ENCODE measurements around the gene EHD4.

EHD4 gene

DNA sequence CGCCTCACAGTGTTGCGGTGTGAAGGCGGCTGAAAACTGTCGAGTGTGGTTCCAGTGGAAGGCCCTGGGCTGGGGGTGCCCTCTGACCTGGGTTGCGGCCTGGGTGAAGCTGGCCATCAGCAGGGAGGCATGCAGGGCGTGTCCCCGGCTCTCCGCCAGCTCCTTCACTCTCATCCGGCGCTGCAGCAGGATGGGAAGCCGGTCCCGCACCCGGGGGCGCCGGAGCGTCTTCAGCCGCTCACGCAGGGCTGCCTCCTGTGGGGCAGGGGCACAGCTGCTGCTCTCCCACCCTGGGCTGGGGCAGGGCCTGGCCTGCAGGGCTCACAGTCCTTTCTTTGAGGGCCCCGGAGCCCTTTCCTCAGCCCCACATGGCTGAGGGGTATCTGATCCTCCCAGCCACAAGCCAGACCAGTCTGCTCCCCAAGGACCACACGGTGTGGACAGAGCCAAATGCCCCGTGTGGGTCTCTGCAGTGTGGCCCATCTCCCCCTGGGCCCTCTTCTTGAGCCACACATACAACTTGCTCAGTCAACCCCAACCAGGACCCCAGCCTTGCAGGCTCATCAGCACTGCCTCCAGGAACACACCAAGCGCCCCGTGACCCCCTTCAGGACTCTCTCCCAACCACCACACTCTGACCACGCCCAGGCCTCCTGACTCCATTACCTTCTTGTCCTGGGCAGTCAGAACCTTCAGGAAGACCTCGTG, 105.3 kb downstream of the EHD4 start:
- Histone ChIP-seq H4K5ac (ENCODE audit: low read length) (no peak overlapping the region), H3K23ac (ENCODE audit: low read length) (no peak overlapping the region), H3K79me1 (ENCODE audit: low read length) (no peaks in the 10 kb centered on the region), H2BK120ac (ENCODE audit: low read depth, low read length) (no peak overlapping the region), H3K56ac (ENCODE audit: low read length) (no peak overlapping the region), H3K36me3 (ENCODE audit: control insufficient read depth, insufficient read depth, low read length) (no peaks in the 10 kb centered on the region), H2BK5ac (ENCODE audit: low read length) (no peak overlapping the region), H2BK15ac (replicated peaks; ENCODE audit: low read depth) (no peak overlapping the region), H3K18ac (ENCODE audit: low read length) (no peak overlapping the region), H3K4me2 (ENCODE audit: low read length) (no peak overlapping the region), H2AK5ac (ENCODE audit: low read length) (no peak overlapping the region), H3K9ac (ENCODE audit: low read length) (no peak overlapping the region), H3K4me3 (ENCODE audit: low read length) (no peak overlapping the region), H3K4ac (ENCODE audit: low read depth, low read length) (no peak overlapping the region), H3K4me1 (ENCODE audit: control insufficient read depth, low read depth, low read length) (no peaks in the 10 kb centered on the region), H3K27me3 (ENCODE audit: insufficient read depth, low read length, poor library complexity) (no peaks in the 10 kb centered on the region), H3K79me2 (ENCODE audit: control insufficient read depth, insufficient read depth, low read length) (no peaks in the 10 kb centered on the region), H4K8ac (ENCODE audit: low read depth, low read length) (no peak overlapping the region), H3K27ac (ENCODE audit: low read depth, low read length) (no peak overlapping the region)
- no CpG with 5 or more reads among the region's 25 CpGs for WGBS (ENCODE audit: extremely low coverage, insufficient coverage, low lambda C conversion rate)
- DNase-seq, result no peak

DNA sequence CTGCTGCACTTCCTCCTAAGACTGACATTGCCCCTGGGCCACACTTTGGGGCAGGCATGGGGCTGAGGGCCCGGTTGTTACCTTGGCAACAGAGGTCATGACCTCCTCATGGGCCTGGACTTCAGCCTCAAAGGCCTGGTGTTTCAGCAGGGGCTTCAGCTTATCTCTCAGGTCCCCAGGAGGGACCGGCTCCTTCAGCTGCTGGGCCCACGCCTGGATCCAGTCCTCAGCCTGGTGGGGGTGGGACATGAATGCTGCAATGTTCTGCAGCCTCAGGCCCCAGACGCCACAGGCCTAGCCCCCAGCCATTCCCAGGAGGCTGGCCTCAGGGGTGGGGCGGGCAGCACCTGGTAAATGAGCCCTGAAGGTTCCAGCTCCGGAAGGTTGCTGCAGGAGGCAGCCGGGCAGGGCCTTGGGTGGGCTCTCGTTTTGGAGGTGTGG, 106.1 kb downstream of the EHD4 start:
- H2AK5ac ChIP-seq (ENCODE audit: low read length), result no peak overlapping the region
- no peak overlapping the region for H4K8ac ChIP-seq (ENCODE audit: low read depth, low read length)
- DNase-seq, result peak; percentile 67
- no peaks in the 10 kb centered on the region for H3K79me2 ChIP-seq (ENCODE audit: control insufficient read depth, insufficient read depth, low read length)
- H2BK15ac ChIP-seq (replicated peaks; ENCODE audit: low read depth), result no peak overlapping the region
- no peak overlapping the region for H3K9ac ChIP-seq (ENCODE audit: low read length)
- no peak overlapping the region for H3K23ac ChIP-seq (ENCODE audit: low read length)
- H2BK120ac ChIP-seq (ENCODE audit: low read depth, low read length), result no peak overlapping the region
- H3K4ac ChIP-seq (ENCODE audit: low read depth, low read length), result no peak overlapping the region
- no peak overlapping the region for H2BK5ac ChIP-seq (ENCODE audit: low read length)
- no peak overlapping the region for H3K18ac ChIP-seq (ENCODE audit: low read length)
- H3K4me3 ChIP-seq (ENCODE audit: low read length), result no peak overlapping the region
- H3K79me1 ChIP-seq (ENCODE audit: low read length), result no peaks in the 10 kb centered on the region
- H3K4me1 ChIP-seq (ENCODE audit: control insufficient read depth, low read depth, low read length), result no peaks in the 10 kb centered on the region
- no peaks in the 10 kb centered on the region for H3K36me3 ChIP-seq (ENCODE audit: control insufficient read depth, insufficient read depth, low read length)
- H3K27me3 ChIP-seq (ENCODE audit: insufficient read depth, low read length, poor library complexity), result no peaks in the 10 kb centered on the region
- H4K5ac ChIP-seq (ENCODE audit: low read length), result no peak overlapping the region
- H3K27ac ChIP-seq (ENCODE audit: low read depth, low read length), result no peak overlapping the region
- H3K4me2 ChIP-seq (ENCODE audit: low read length), result no peak overlapping the region
- no peak overlapping the region for H3K56ac ChIP-seq (ENCODE audit: low read length)
- no CpG with 5 or more reads among the region's 8 CpGs for WGBS (ENCODE audit: extremely low coverage, insufficient coverage, low lambda C conversion rate)

DNA sequence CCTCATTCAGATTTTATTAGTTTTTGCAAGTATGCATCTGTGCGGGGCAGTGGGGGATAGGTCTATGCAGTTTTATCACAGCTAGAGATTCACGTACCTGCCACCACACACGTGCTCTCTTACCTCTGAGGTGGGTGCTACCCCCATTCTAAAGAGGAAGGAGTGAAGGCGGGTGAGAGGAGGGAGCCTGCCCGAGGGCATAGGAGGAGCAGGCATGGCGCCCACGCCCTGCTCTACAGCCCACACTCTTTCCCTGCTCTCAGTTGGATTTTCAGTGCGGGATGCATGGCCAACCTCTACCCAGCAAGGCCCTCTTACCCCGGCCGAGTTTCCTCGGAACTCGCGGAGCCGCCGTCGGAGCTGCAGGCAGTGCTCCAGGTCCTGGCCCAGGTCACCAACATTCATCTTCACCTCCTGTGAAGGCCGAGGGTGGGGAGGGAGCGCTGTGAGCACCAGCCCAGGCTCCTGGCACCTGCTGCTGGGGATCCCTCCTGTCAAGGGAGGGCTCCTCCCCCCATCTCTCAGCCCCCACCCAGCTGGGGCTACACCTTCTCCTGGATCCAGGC, 106.8 kb downstream of the EHD4 start:
- Histone ChIP-seq H2BK120ac (ENCODE audit: low read depth, low read length) (no peak overlapping the region), H3K4me1 (ENCODE audit: control insufficient read depth, low read depth, low read length) (no peaks in the 10 kb centered on the region), H3K18ac (ENCODE audit: low read length) (no peak overlapping the region), H4K8ac (ENCODE audit: low read depth, low read length) (no peak overlapping the region), H3K56ac (ENCODE audit: low read length) (no peak overlapping the region), H3K36me3 (ENCODE audit: control insufficient read depth, insufficient read depth, low read length) (no peaks in the 10 kb centered on the region), H2BK5ac (ENCODE audit: low read length) (no peak overlapping the region), H3K27ac (ENCODE audit: low read depth, low read length) (no peak overlapping the region), H3K79me1 (ENCODE audit: low read length) (no peaks in the 10 kb centered on the region), H4K5ac (ENCODE audit: low read length) (no peak overlapping the region), H3K27me3 (ENCODE audit: insufficient read depth, low read length, poor library complexity) (no peaks in the 10 kb centered on the region), H3K23ac (ENCODE audit: low read length) (no peak overlapping the region), H3K4me2 (ENCODE audit: low read length) (no peak overlapping the region), H3K4ac (ENCODE audit: low read depth, low read length) (no peak overlapping the region), H2AK5ac (ENCODE audit: low read length) (no peak overlapping the region), H3K9ac (ENCODE audit: low read length) (no peak overlapping the region), H3K79me2 (ENCODE audit: control insufficient read depth, insufficient read depth, low read length) (no peaks in the 10 kb centered on the region), H3K4me3 (ENCODE audit: low read length) (no peak overlapping the region), H2BK15ac (replicated peaks; ENCODE audit: low read depth) (no peak overlapping the region)
- DNase-seq, result no peak
- no CpG with 5 or more reads among the region's 18 CpGs for WGBS (ENCODE audit: extremely low coverage, insufficient coverage, low lambda C conversion rate)

DNA sequence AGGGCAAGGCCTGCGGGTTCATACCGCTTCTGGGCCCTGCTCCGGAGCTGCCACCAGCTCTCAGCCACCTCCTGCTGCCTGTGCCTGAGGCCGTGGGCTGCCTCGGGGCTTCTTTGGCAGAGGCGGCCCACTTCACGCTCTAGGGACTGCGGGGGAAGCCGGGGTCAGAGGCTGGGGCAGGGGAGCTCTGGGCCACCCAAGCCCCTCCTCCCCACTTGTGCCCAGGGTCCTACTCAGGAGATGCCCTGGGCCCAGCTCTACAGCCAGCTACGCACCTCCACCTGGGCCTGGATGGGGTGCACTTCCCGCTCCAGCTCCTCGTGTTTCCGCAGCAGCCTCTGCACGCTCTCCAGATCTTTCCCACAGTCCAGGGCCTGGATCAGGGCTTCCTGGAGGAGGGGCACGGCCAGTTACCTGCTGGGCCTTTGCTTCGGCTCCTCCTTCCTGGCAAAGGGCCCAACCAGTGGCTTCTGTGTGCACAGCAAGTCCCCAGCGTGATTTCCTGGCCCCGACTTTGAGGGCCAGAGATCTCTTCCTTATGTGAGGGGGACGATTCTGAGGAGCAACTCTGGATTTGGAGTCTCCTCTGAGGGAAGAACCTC, 109.7 kb downstream of the EHD4 start:
- no peaks in the 10 kb centered on the region for H3K36me3 ChIP-seq (ENCODE audit: control insufficient read depth, insufficient read depth, low read length)
- no peak overlapping the region for H2BK120ac ChIP-seq (ENCODE audit: low read depth, low read length)
- no peaks in the 10 kb centered on the region for H3K4me1 ChIP-seq (ENCODE audit: control insufficient read depth, low read depth, low read length)
- WGBS (ENCODE audit: extremely low coverage, insufficient coverage, low lambda C conversion rate), result no CpG with 5 or more reads among the region's 19 CpGs
- no peak overlapping the region for H2BK5ac ChIP-seq (ENCODE audit: low read length)
- no peak overlapping the region for H4K8ac ChIP-seq (ENCODE audit: low read depth, low read length)
- no peak overlapping the region for H3K27ac ChIP-seq (ENCODE audit: low read depth, low read length)
- no peak overlapping the region for H3K18ac ChIP-seq (ENCODE audit: low read length)
- no peak overlapping the region for H3K9ac ChIP-seq (ENCODE audit: low read length)
- H3K4me2 ChIP-seq (ENCODE audit: low read length), result no peak overlapping the region
- H2BK15ac ChIP-seq (replicated peaks; ENCODE audit: low read depth), result no peak overlapping the region
- no peak overlapping the region for H3K4me3 ChIP-seq (ENCODE audit: low read length)
- H3K23ac ChIP-seq (ENCODE audit: low read length), result no peak overlapping the region
- no peaks in the 10 kb centered on the region for H3K79me1 ChIP-seq (ENCODE audit: low read length)
- H4K5ac ChIP-seq (ENCODE audit: low read length), result no peak overlapping the region
- DNase-seq, result peak; percentile 57
- H3K56ac ChIP-seq (ENCODE audit: low read length), result no peak overlapping the region
- H3K4ac ChIP-seq (ENCODE audit: low read depth, low read length), result no peak overlapping the region
- no peaks in the 10 kb centered on the region for H3K27me3 ChIP-seq (ENCODE audit: insufficient read depth, low read length, poor library complexity)
- H3K79me2 ChIP-seq (ENCODE audit: control insufficient read depth, insufficient read depth, low read length), result no peaks in the 10 kb centered on the region
- H2AK5ac ChIP-seq (ENCODE audit: low read length), result no peak overlapping the region

DNA sequence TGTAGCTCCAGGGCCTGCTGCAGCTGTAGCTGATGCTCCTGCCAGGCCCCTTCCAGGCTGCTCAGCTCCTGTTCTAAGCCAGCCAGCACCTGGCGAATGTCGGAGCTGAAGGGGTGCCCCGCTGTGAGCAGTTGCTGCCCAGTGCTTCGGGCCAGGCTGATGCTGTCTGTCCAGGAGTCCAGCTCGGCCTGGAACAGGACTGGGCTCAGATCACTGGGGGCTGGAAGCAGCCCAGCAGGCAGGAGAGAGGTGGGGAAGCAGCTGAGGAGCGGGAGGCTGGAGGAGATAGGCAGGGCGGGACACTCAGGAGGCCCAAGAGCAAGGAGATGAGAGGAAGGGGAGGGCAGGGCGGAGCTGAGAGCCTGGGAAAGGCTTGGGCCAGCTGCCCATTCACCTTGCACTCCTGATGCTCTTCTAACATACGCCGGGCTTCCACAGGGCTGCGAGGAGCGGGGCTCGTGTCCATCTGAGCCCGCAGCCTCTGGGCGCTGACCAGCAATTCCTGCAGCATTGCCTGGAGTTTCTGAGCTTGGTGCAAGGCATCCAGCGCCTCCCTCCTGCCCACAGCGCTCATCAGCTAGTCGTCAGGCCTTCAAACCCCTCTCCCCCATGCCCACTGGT, 110.5 kb downstream of the EHD4 start:
- H3K9ac ChIP-seq (ENCODE audit: low read length), result no peak overlapping the region
- no peak overlapping the region for H2BK5ac ChIP-seq (ENCODE audit: low read length)
- no peaks in the 10 kb centered on the region for H3K36me3 ChIP-seq (ENCODE audit: control insufficient read depth, insufficient read depth, low read length)
- H2BK15ac ChIP-seq (replicated peaks; ENCODE audit: low read depth), result no peak overlapping the region
- H2BK120ac ChIP-seq (ENCODE audit: low read depth, low read length), result no peak overlapping the region
- no peak overlapping the region for H3K56ac ChIP-seq (ENCODE audit: low read length)
- H3K4me1 ChIP-seq (ENCODE audit: control insufficient read depth, low read depth, low read length), result no peaks in the 10 kb centered on the region
- no peak overlapping the region for H3K18ac ChIP-seq (ENCODE audit: low read length)
- no peaks in the 10 kb centered on the region for H3K27me3 ChIP-seq (ENCODE audit: insufficient read depth, low read length, poor library complexity)
- H3K27ac ChIP-seq (ENCODE audit: low read depth, low read length), result no peak overlapping the region
- H4K5ac ChIP-seq (ENCODE audit: low read length), result no peak overlapping the region
- H3K79me1 ChIP-seq (ENCODE audit: low read length), result no peaks in the 10 kb centered on the region
- no peak for DNase-seq
- H3K79me2 ChIP-seq (ENCODE audit: control insufficient read depth, insufficient read depth, low read length), result no peaks in the 10 kb centered on the region
- peak overlapping the region; percentile 80 for H3K23ac ChIP-seq (ENCODE audit: low read length)
- H4K8ac ChIP-seq (ENCODE audit: low read depth, low read length), result no peak overlapping the region
- no CpG with 5 or more reads among the region's 18 CpGs for WGBS (ENCODE audit: extremely low coverage, insufficient coverage, low lambda C conversion rate)
- no peak overlapping the region for H3K4me3 ChIP-seq (ENCODE audit: low read length)
- H2AK5ac ChIP-seq (ENCODE audit: low read length), result no peak overlapping the region
- no peak overlapping the region for H3K4me2 ChIP-seq (ENCODE audit: low read length)
- no peak overlapping the region for H3K4ac ChIP-seq (ENCODE audit: low read depth, low read length)

Measured in mesendoderm (in vitro differentiated cells).